Glomerular endothelial cell (primary cell): Measurements from ENCODE around the gene LUZP4. TPM values are rescaled to one million over a fixed set of nuclear protein-coding genes. Genes with fewer than 3 reads are reported as not detected.
A peak's percentile ranks its signal among the peaks of the same experiment; 100 is the strongest.
"Not testable (repeated sequence)": the region's sequence is repeated elsewhere in the genome, so short reads cannot be mapped to it uniquely, and the experiment has no call there.

Experiments used
- DNase-seq: peaks from one replicate; pipeline ENCODE4 v3.0.0-alpha.2; 2011; ENCODE audit warnings: low read depth, low spot score; ENCODE audit errors: extremely low read depth
- total RNA-seq: library from RNA; depleted of rRNA; stranded (reverse); fragments of >200 nt; gene quantifications from 2 replicates; pipeline ENCODE4 v1.2.3, GENCODE V29; 2015

The LUZP4 gene
- total RNA-seq, 1 donor from 2014 or later, result not detected

- no peak for DNase-seq
These were observed 43.9 kb downstream of the LUZP4 start for GRCh38 chrX:115333446-115333845.

- DNase-seq, result no peak
These were observed 48.1 kb downstream of the LUZP4 start for GRCh38 chrX:115337491-115338144.

GRCh38 chrX:115339441-115340025 lies 50.0 kb downstream of the LUZP4 start:
- no peak for DNase-seq

- DNase-seq, result no peak
These were observed 51.9 kb downstream of the LUZP4 start for GRCh38 chrX:115341421-115341820.

GRCh38 chrX:115344885-115345614 lies 55.5 kb downstream of the LUZP4 start:
- DNase-seq, result peak; percentile 67

- no peak for DNase-seq
These were observed 56.1 kb downstream of the LUZP4 start for GRCh38 chrX:115345615-115346014.

GRCh38 chrX:115346738-115347137 lies 57.2 kb downstream of the LUZP4 start:
- DNase-seq, result not testable (repeated sequence)

GRCh38 chrX:115348446-115349225 lies 59.1 kb downstream of the LUZP4 start:
- DNase-seq, result no peak

GRCh38 chrX:115350711-115351381 lies 61.3 kb downstream of the LUZP4 start:
- no peak for DNase-seq

GRCh38 chrX:115356369-115356768 lies 66.9 kb downstream of the LUZP4 start:
- no peak for DNase-seq

Other genes starting within 250 kb of the LUZP4 start
- gene RBMXL3, start 100.3 kb upstream of the LUZP4 start, total RNA-seq, result not detected in 2 replicates
- gene LRCH2, start 55.6 kb upstream of the LUZP4 start, total RNA-seq, result 2.7 and 5.5 TPM in 2 replicates